IPS-15b (cell line): ENCODE results near the gene NF2.

Experiments used
- H3K27me3 ChIP-seq: one replicate; pipeline ENCODE4 v1.6.1; 2013; ENCODE audit warnings: low read length; ENCODE audit not compliant: control insufficient read depth, insufficient read depth
- H3K36me3 ChIP-seq: one replicate; pipeline ENCODE4 v1.6.1; 2013; ENCODE audit warnings: low read length; ENCODE audit not compliant: control insufficient read depth, insufficient read depth
- H3K4me1 ChIP-seq: one replicate; pipeline ENCODE4 v1.6.1; 2013; ENCODE audit warnings: mild to moderate bottlenecking, low read length; ENCODE audit not compliant: control insufficient read depth, insufficient read depth
- H3K4me3 ChIP-seq: one replicate; pipeline ENCODE4 v1.5.1; 2013; ENCODE audit warnings: low read depth, low read length
- H3K9ac ChIP-seq: one replicate; pipeline ENCODE4 v1.6.1; 2013; ENCODE audit warnings: low read depth, mild to moderate bottlenecking, low read length
- H3K9me3 ChIP-seq: one replicate; pipeline ENCODE4 v1.6.1; 2013; ENCODE audit warnings: mild to moderate bottlenecking, low read length; ENCODE audit not compliant: control insufficient read depth, insufficient read depth

The NF2 gene

GRCh38 chr22:29747832-29748231 lies 144.4 kb downstream of the NF2 start:
- H3K27me3 ChIP-seq, result no peaks in the 10 kb centered on the region
- H3K9ac ChIP-seq, result no peak overlapping the region
- no peak overlapping the region for H3K4me3 ChIP-seq
- no peaks in the 10 kb centered on the region for H3K9me3 ChIP-seq
- H3K36me3 ChIP-seq, result peaks cover 3% of the 10 kb centered on the region
- no peaks in the 10 kb centered on the region for H3K4me1 ChIP-seq
